Prostate gland (tissue), 2 donors: ENCODE results near the gene DSCAM. TPM values are rescaled to one million over a fixed set of nuclear protein-coding genes. Genes with fewer than 3 reads are reported as not detected.

Source experiments
- DNase-seq: peaks from one replicate; pipeline ENCODE4 v3.0.0-alpha.2; 2019; ENCODE audit warnings: low spot score
- H3K27ac ChIP-seq, 2 donors: fragments of 200-600 bp; sonication (generic); 2 replicates each; pipeline ENCODE4 v1.5.1; 2017 to 2019
- H3K27me3 ChIP-seq: fragments of 200-600 bp; sonication (generic); replicated peaks from 2 replicates; pipeline ENCODE4 v1.5.1; 2019; ENCODE audit not compliant: insufficient read depth
- H3K36me3 ChIP-seq, 2 donors: fragments of 200-600 bp; sonication (generic); 1 replicate in 1 of 2; 2 replicates in 1 of 2; pipeline versions ENCODE4 v1.5.1 to v1.8.1; 2017 to 2019
- H3K4me1 ChIP-seq: fragments of 200-600 bp; sonication (generic); replicated peaks from 2 replicates; pipeline ENCODE4 v1.5.1; 2019
- H3K4me3 ChIP-seq, 2 donors: fragments of 200-600 bp; sonication (generic); 2 replicates each; pipeline ENCODE4 v1.5.1; 2017 to 2019
- H3K9me3 ChIP-seq: fragments of 200-600 bp; sonication (generic); 2 replicates; pipeline ENCODE4 v1.5.1; 2017
- POLR2A ChIP-seq: fragments of 450-650 bp; IDR thresholded peaks from one replicate; pipeline ENCODE4 v1.6.1; 2016; ENCODE audit warnings: antibody characterized with exemption, mild to moderate bottlenecking
- POLR2AphosphoS5 ChIP-seq: sonication (generic); formaldehyde crosslinking; IDR thresholded peaks from one replicate; pipeline ENCODE4 v1.6.1; 2017; ENCODE audit warnings: antibody characterized with exemption
- WGBS: methylation state at CpG from one replicate; pipeline ENCODE4 v1.1.5; 2018; 5-methylcytosine and 5-hydroxymethylcytosine counted together
- intact Hi-C: fragments of 100-400 bp; cut with DNase I; formaldehyde crosslinking; loops from one replicate; pipeline ENCODE4 v1.14.2; 2022
- total RNA-seq, 2 donors: library from RNA; depleted of rRNA; stranded (reverse); fragments of >200 nt; gene quantifications; one replicate each; pipeline ENCODE4 v1.1.0, GENCODE V29; 2016
- TF ChIP-seq, protein P1 (sequence below), 4 experiments: fragments of 200-600 bp in 2 of 4; fragments of 450-650 bp in 2 of 4; sonication (generic) in 2 of 4; IDR thresholded peaks; 1 replicate in 3 of 4; 2 replicates in 1 of 4; pipeline ENCODE4 v1.5.1; 2016 to 2019; ENCODE audit warnings: antibody characterized with exemption in 4 of 4, mild to moderate bottlenecking in 2 of 4, moderate library complexity in 2 of 4

DSCAM gene
- total RNA-seq, 2 donors from 2014 or later: under 0.01 to 1.6 TPM

- WGBS: 81% methylated on average over 5 of the region's 5 CpGs
Measured at GRCh38 chr21:40845441-40845995, 1.4 kb downstream of the DSCAM start.

DNA sequence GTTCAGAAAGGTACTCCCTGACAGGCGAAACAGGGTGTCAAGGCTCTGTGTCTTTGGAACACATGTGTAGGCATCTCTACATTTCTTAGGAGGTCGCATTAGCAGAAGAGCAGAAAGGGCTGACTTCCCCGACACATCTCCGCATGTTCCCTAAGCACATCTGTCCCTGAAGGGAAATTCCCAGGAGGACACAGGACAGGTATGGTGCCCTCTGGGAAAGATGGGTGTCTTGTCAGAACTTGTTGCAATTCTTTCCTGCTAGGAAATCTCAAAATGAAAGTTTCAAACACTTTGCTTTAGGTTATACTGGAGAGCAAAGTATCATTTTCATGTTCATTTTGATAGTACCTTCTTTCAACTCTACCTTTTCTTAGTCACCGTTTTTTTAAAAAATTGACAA, 2.0 kb downstream of the DSCAM start:
- no peak overlapping the region for H3K27ac ChIP-seq
- H3K27me3 ChIP-seq: peaks cover under 1% of the 10 kb centered on the region
- no peak for DNase-seq
- H3K9me3 ChIP-seq: no peaks in the 10 kb centered on the region
- H3K36me3 ChIP-seq: no peaks in the 10 kb centered on the region
- H3K4me1 ChIP-seq: no peaks in the 10 kb centered on the region
- 86% methylated on average over 5 of the region's 5 CpGs for WGBS
- H3K4me3 ChIP-seq: no peak overlapping the region
- no peak for TF ChIP-seq POLR2A
- TF ChIP-seq, protein P1, sequence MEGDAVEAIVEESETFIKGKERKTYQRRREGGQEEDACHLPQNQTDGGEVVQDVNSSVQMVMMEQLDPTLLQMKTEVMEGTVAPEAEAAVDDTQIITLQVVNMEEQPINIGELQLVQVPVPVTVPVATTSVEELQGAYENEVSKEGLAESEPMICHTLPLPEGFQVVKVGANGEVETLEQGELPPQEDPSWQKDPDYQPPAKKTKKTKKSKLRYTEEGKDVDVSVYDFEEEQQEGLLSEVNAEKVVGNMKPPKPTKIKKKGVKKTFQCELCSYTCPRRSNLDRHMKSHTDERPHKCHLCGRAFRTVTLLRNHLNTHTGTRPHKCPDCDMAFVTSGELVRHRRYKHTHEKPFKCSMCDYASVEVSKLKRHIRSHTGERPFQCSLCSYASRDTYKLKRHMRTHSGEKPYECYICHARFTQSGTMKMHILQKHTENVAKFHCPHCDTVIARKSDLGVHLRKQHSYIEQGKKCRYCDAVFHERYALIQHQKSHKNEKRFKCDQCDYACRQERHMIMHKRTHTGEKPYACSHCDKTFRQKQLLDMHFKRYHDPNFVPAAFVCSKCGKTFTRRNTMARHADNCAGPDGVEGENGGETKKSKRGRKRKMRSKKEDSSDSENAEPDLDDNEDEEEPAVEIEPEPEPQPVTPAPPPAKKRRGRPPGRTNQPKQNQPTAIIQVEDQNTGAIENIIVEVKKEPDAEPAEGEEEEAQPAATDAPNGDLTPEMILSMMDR (IDR thresholded peaks at IDR 0.05): no peak
- TF ChIP-seq POLR2AphosphoS5: no peak
- intact Hi-C loops: loop anchor here (10.0 kb wide), 1 partner anchor 380 kb away; no protein-coding TSS in a partner anchor

More at GRCh38 chr21:40845441-40845995, 1.4 kb downstream of the DSCAM start:
- H3K4me3 ChIP-seq: no peak overlapping the region
- no peak overlapping the region for H3K27ac ChIP-seq
- no peak for DNase-seq
- TF ChIP-seq POLR2AphosphoS5 (no peak), POLR2A (no peak)
- TF ChIP-seq, protein P1 (IDR thresholded peaks at IDR 0.05): no peak
- intact Hi-C loops: loop anchor here (10.0 kb wide), 1 partner anchor 381 kb away; no protein-coding TSS in a partner anchor
- H3K27me3 ChIP-seq: peaks cover 5% of the 10 kb centered on the region
- no peaks in the 10 kb centered on the region for H3K9me3 ChIP-seq
- no peaks in the 10 kb centered on the region for H3K4me1 ChIP-seq
- no peaks in the 10 kb centered on the region for H3K36me3 ChIP-seq

- Histone ChIP-seq H3K27me3 (no peaks in the 10 kb centered on the region), H3K36me3 (no peaks in the 10 kb centered on the region), H3K4me1 (no peaks in the 10 kb centered on the region), H3K4me3 (peak overlapping the region in 1 of 2 donors; percentile 32), H3K27ac (no peak overlapping the region), H3K9me3 (no peaks in the 10 kb centered on the region)
- WGBS: 42% methylated on average over 11 of the region's 11 CpGs
- TF ChIP-seq POLR2AphosphoS5 (no peak), POLR2A (no peak)
- TF ChIP-seq, protein P1 (IDR thresholded peaks at IDR 0.05): no peak
- no peak for DNase-seq
- intact Hi-C loops: loop anchor here (10.0 kb wide), 1 partner anchor 377 kb away; no protein-coding TSS in a partner anchor
Measured at GRCh38 chr21:40842197-40842552, 4.8 kb downstream of the DSCAM start.

GRCh38 chr21:40841524-40842196, 5.3 kb downstream of the DSCAM start:
- peak overlapping the region; percentile 13 to 32 for H3K4me3 ChIP-seq
- no peaks in the 10 kb centered on the region for H3K9me3 ChIP-seq
- H3K36me3 ChIP-seq: no peaks in the 10 kb centered on the region
- no peak overlapping the region for H3K27ac ChIP-seq
- DNase-seq: peak; percentile 64
- no peaks in the 10 kb centered on the region for H3K27me3 ChIP-seq
- intact Hi-C loops: loop anchor here (10.0 kb wide), 1 partner anchor 377 kb away; no protein-coding TSS in a partner anchor
- no peaks in the 10 kb centered on the region for H3K4me1 ChIP-seq
- TF ChIP-seq POLR2A (no peak), POLR2AphosphoS5 (no peak)
- TF ChIP-seq, protein P1 (IDR thresholded peaks at IDR 0.05): peak in 3 of 4 experiments; percentile 45 to 57 (median 47)
- WGBS: 4% methylated on average over 38 of the region's 39 CpGs
